ENCODE measurements around the gene UGT3A2. TPM values are rescaled to one million over a fixed set of nuclear protein-coding genes. Genes with fewer than 3 reads are reported as not detected.

UGT3A2 gene
- total RNA-seq, 1 experiment from 2014 or later, result 13.7 TPM

DNA sequence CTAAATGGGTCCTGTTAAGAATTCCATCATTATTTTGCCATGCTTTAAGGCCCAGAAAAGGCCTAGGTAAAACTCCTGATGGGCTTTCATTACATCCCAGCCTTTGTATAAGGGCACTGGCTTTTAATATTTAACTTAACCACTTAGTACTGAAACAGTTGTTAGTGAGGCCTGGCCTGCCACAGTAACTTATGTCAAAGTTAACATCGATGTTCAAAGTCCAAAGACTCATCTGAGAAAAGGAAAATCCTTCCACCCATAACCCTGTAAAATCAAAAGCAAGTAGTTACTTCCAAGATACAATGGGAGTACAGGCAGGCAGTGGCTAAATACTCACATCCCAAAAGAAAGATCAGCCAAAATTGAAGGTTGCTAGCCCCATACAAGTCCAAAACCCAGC, 60.5 kb downstream of the UGT3A2 start:
- TF ChIP-seq, protein P1, sequence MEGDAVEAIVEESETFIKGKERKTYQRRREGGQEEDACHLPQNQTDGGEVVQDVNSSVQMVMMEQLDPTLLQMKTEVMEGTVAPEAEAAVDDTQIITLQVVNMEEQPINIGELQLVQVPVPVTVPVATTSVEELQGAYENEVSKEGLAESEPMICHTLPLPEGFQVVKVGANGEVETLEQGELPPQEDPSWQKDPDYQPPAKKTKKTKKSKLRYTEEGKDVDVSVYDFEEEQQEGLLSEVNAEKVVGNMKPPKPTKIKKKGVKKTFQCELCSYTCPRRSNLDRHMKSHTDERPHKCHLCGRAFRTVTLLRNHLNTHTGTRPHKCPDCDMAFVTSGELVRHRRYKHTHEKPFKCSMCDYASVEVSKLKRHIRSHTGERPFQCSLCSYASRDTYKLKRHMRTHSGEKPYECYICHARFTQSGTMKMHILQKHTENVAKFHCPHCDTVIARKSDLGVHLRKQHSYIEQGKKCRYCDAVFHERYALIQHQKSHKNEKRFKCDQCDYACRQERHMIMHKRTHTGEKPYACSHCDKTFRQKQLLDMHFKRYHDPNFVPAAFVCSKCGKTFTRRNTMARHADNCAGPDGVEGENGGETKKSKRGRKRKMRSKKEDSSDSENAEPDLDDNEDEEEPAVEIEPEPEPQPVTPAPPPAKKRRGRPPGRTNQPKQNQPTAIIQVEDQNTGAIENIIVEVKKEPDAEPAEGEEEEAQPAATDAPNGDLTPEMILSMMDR (conservative IDR thresholded peaks at IDR 0.05), result no peak
- Histone ChIP-seq H2BK120ac (ENCODE audit: low read depth, low read length, poor library complexity, severe bottlenecking) (no peak overlapping the region), H2BK20ac (ENCODE audit: low read depth, low read length, poor library complexity, severe bottlenecking) (no peak overlapping the region), H4K8ac (replicated peaks; ENCODE audit: insufficient read length, low read depth, low read length) (no peak overlapping the region), H3K4me1 (ENCODE audit: insufficient read depth, low read length) (no peaks in the 10 kb centered on the region), H3K79me1 (ENCODE audit: insufficient read depth, low read depth, low read length, poor library complexity, severe bottlenecking) (no peaks in the 10 kb centered on the region), H3K14ac (ENCODE audit: insufficient read depth, low read length) (no peak overlapping the region), H2BK12ac (ENCODE audit: insufficient read length, low read depth, low read length) (no peak overlapping the region), H2BK15ac (ENCODE audit: low read depth, low read length) (no peak overlapping the region), H2BK5ac (ENCODE audit: insufficient read length, low read length) (no peak overlapping the region), H3K56ac (ENCODE audit: insufficient read length, low read depth, low read length) (no peak overlapping the region), H3K23me2 (ENCODE audit: insufficient read length, low read depth, low read length, poor library complexity, severe bottlenecking) (no peaks in the 10 kb centered on the region), H3K18ac (ENCODE audit: insufficient read length, low read depth, low read length) (no peak overlapping the region), H3K27ac (ENCODE audit: insufficient read length, low read depth, low read length) (no peak overlapping the region), H3K27me3 (ENCODE audit: insufficient read depth, low read length) (no peaks in the 10 kb centered on the region), H3K23ac (ENCODE audit: insufficient read length, low read depth, low read length) (no peak overlapping the region), H3K79me2 (ENCODE audit: insufficient read depth, low read length) (no peaks in the 10 kb centered on the region), H2AK5ac (ENCODE audit: insufficient read length, low read length) (no peak overlapping the region), H3K4ac (ENCODE audit: low read depth, low read length) (no peak overlapping the region), H3K9me3 (ENCODE audit: control insufficient read depth, low read depth, low read length) (peaks cover 17% of the 10 kb centered on the region), H3K4me2 (ENCODE audit: insufficient read depth, insufficient read length, low read length) (no peak overlapping the region), H3K9ac (ENCODE audit: extremely low read depth, insufficient read length, low read length) (no peak overlapping the region), H4K91ac (ENCODE audit: insufficient read length, low read depth, low read length) (no peak overlapping the region), H4K5ac (ENCODE audit: insufficient read length, low read depth, low read length) (no peak overlapping the region), H3T11ph (ENCODE audit: low read length) (no peak overlapping the region), H4K20me1 (ENCODE audit: control insufficient read depth, insufficient read depth, insufficient read length) (no peaks in the 10 kb centered on the region), H2AFZ (ENCODE audit: low read length) (no peak overlapping the region)
- Mint-ChIP-seq H3K27ac (no peak overlapping the region), H3K4me3 (no peak overlapping the region; a peak in 1 of 5 replicates), H3K4me1 (no peaks in the 10 kb centered on the region), H3K9me3 (peaks cover 29 to 36% of the 10 kb centered on the region in 2 experiments), H3K36me3 (ENCODE audit: insufficient read depth in 1 of 3, low read depth in 3 of 3) (peaks cover 6 to 9% (median 6%) of the 10 kb centered on the region in 3 experiments; a peak in 5 of 7 replicates), H3K27me3 (ENCODE audit: low read depth) (peaks cover 3% of the 10 kb centered on the region)
- no CpG with 5 or more reads among the region's 1 CpG for WGBS (ENCODE audit: extremely low coverage, insufficient read length, low lambda C conversion rate)
- DNase-seq, result no peak

Data from H9 (cell line).